Uterus (tissue), 4 donors: Measurements from ENCODE around the gene ELK3. TPM values are rescaled to one million over a fixed set of nuclear protein-coding genes. Genes with fewer than 3 reads are reported as not detected.

Experiments
- DNase-seq, 2 donors: peaks; one replicate each; pipeline ENCODE4 v3.0.0-alpha.2; 2019 to 2020
- H3K27ac ChIP-seq, 2 donors: fragments of 200-600 bp; sonication (generic); 1 replicate in 1 of 2; 2 replicates in 1 of 2; pipeline ENCODE4 v1.5.1; 2016 to 2018
- H3K27me3 ChIP-seq, 2 donors: fragments of 200-600 bp; sonication (generic); one replicate each; pipeline ENCODE4 v1.5.1; 2018 to 2019; ENCODE audit warnings: control low read depth in 1 of 2
- H3K36me3 ChIP-seq, 2 donors: fragments of 200-600 bp; sonication (generic); one replicate each; pipeline ENCODE4 v1.5.1; 2019; ENCODE audit warnings: control low read depth in 1 of 2
- H3K4me1 ChIP-seq, 2 donors: fragments of 200-600 bp; sonication (generic); one replicate each; pipeline ENCODE4 v1.5.1; 2018 to 2019; ENCODE audit warnings: control low read depth in 1 of 2
- H3K4me3 ChIP-seq, 2 donors: fragments of 200-600 bp; sonication (generic); 1 replicate in 1 of 2; 2 replicates in 1 of 2; pipeline ENCODE4 v1.5.1; 2018 to 2019; ENCODE audit warnings: mild to moderate bottlenecking in 1 of 2
- H3K9me3 ChIP-seq, 2 donors: fragments of 200-600 bp; sonication (generic); one replicate each; pipeline ENCODE4 v1.5.1; 2019; ENCODE audit warnings: control low read depth in 1 of 2
- POLR2A ChIP-seq, 2 donors: fragments of 450-650 bp; IDR thresholded peaks; one replicate each; pipeline ENCODE4 v1.6.1; 2016; ENCODE audit warnings: antibody characterized with exemption in 2 of 2, mild to moderate bottlenecking in 1 of 2, moderate library complexity in 1 of 2
- intact Hi-C: fragments of 100-400 bp; cut with DNase I; formaldehyde crosslinking; loops from one replicate; pipeline ENCODE4 v1.15.1; 2023; ENCODE audit warnings: low total_unique reads
- total RNA-seq, 4 donors: library from RNA; depleted of rRNA in 3 of 4; stranded (reverse); fragments of >200 nt in 3 of 4; gene quantifications; one replicate each; pipeline versions ENCODE4 v1.1.0 to v1.2.4, GENCODE V29; 2014 to 2023
- TF ChIP-seq, protein P1 (sequence below), 4 experiments: fragments of 200-600 bp in 2 of 4; fragments of 450-650 bp in 2 of 4; sonication (generic) in 2 of 4; IDR thresholded peaks; one replicate each; pipeline ENCODE4 v1.5.1; 2016 to 2019; ENCODE audit warnings: antibody characterized with exemption in 4 of 4, mild to moderate bottlenecking in 2 of 4, moderate library complexity in 1 of 4
- donor health status: DM: yes; HTN: yes; CAD: no.

ELK3 gene
- total RNA-seq, 4 donors from 2014 or later, result 36.8 to 81.1 (median 44.9) TPM

DNA sequence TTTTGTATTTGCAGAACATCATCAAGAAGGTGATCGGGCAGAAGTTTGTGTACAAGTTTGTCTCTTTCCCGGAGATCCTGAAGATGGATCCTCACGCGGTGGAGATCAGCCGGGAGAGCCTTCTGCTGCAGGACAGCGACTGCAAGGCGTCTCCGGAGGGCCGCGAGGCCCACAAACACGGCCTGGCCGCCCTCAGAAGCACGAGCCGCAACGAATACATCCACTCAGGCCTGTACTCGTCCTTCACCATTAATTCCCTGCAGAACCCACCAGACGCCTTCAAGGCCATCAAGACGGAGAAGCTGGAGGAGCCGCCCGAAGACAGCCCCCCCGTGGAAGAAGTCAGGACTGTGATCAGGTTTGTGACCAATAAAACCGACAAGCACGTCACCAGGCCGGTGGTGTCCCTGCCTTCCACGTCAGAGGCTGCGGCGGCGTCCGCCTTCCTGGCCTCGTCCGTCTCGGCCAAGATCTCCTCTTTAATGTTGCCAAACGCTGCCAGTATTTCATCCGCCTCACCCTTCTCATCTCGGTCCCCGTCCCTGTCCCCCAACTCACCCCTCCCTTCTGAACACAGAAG, 52.8 kb downstream of the ELK3 start:
- H3K36me3 ChIP-seq, result no peaks in the 10 kb centered on the region
- H3K4me1 ChIP-seq, result peaks cover 0 to 12% of the 10 kb centered on the region in 2 donors
- H3K9me3 ChIP-seq, result no peaks in the 10 kb centered on the region
- no peak overlapping the region for H3K27ac ChIP-seq
- H3K4me3 ChIP-seq, result no peak overlapping the region
- intact Hi-C loops, result no loop called here
- TF ChIP-seq POLR2A (IDR thresholded peaks at IDR 0.05), result no peak
- TF ChIP-seq, protein P1, sequence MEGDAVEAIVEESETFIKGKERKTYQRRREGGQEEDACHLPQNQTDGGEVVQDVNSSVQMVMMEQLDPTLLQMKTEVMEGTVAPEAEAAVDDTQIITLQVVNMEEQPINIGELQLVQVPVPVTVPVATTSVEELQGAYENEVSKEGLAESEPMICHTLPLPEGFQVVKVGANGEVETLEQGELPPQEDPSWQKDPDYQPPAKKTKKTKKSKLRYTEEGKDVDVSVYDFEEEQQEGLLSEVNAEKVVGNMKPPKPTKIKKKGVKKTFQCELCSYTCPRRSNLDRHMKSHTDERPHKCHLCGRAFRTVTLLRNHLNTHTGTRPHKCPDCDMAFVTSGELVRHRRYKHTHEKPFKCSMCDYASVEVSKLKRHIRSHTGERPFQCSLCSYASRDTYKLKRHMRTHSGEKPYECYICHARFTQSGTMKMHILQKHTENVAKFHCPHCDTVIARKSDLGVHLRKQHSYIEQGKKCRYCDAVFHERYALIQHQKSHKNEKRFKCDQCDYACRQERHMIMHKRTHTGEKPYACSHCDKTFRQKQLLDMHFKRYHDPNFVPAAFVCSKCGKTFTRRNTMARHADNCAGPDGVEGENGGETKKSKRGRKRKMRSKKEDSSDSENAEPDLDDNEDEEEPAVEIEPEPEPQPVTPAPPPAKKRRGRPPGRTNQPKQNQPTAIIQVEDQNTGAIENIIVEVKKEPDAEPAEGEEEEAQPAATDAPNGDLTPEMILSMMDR (IDR thresholded peaks at IDR 0.05), result no peak
- H3K27me3 ChIP-seq, result no peaks in the 10 kb centered on the region
- DNase-seq, result peak in 1 of 2 donors; percentile 23

DNA sequence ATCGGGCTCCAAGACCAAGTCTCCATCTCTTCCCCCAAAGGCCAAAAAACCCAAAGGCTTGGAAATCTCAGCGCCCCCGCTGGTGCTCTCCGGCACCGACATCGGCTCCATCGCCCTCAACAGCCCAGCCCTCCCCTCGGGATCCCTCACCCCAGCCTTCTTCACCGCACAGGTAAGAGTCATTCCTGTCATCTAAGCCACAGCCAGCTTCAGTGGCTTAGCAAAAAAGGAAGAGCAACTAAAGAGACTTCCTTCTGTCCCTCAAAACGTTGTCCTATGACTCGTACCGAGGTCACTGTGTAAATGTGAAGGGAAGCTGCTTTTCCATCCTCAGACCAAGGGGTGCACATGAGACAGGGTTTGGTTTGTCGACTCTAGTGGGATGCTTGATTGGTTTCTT, 53.4 kb downstream of the ELK3 start:
- intact Hi-C loops, result no loop called here
- H3K36me3 ChIP-seq, result no peaks in the 10 kb centered on the region
- no peak overlapping the region for H3K27ac ChIP-seq
- H3K9me3 ChIP-seq, result no peaks in the 10 kb centered on the region
- peaks cover 0 to 12% of the 10 kb centered on the region in 2 donors for H3K4me1 ChIP-seq
- H3K4me3 ChIP-seq, result no peak overlapping the region
- no peak for DNase-seq
- H3K27me3 ChIP-seq, result no peaks in the 10 kb centered on the region
- no peak for TF ChIP-seq POLR2A (IDR thresholded peaks at IDR 0.05)
- TF ChIP-seq, protein P1 (IDR thresholded peaks at IDR 0.05), result no peak

DNA sequence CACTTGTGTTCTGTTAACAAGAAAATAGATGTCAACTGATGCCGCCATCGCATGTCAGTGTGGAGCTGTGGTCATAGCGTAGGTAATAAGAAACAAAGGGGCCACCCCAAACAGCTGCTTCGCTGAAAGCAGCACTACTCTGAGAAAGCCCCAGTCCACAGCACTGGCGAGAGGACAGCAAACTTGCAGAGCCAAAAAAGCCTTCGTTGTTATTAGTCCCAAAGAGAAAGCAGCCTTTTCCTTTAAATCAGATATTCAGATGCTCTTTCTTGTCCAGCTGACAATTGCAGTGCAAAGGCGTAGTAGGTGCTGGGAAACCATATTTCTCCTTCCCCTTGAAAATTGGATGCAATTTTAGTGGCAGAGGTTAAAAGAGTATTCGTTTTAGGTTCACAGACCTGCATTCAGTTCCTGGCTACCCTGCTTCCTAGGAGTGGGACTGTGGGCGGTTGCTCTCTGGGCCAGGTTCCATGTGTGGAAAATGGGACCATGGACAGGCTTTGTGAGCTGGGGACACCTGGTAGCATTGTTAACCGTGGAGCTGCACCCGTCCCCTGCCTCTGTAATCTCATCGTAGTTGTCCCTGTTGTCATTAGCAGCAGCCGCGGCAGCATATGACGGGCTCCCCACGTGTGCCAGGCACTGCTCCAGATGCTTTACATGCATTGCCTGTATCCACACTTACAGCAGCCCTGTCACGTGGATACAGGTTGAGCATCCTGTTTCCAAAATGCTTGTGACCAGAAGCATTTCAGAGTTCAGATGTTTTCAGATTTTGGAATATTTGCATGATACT, 54.2 kb downstream of the ELK3 start:
- TF ChIP-seq, protein P1 (IDR thresholded peaks at IDR 0.05), result no peak
- TF ChIP-seq POLR2A (IDR thresholded peaks at IDR 0.05), result no peak
- no peak for DNase-seq
- no peaks in the 10 kb centered on the region for H3K9me3 ChIP-seq
- intact Hi-C loops, result no loop called here
- H3K36me3 ChIP-seq, result no peaks in the 10 kb centered on the region
- H3K4me3 ChIP-seq, result no peak overlapping the region
- H3K27ac ChIP-seq, result peak overlapping the region; percentile 75 to 83
- H3K4me1 ChIP-seq, result peaks cover 0 to 12% of the 10 kb centered on the region in 2 donors
- H3K27me3 ChIP-seq, result no peaks in the 10 kb centered on the region

DNA sequence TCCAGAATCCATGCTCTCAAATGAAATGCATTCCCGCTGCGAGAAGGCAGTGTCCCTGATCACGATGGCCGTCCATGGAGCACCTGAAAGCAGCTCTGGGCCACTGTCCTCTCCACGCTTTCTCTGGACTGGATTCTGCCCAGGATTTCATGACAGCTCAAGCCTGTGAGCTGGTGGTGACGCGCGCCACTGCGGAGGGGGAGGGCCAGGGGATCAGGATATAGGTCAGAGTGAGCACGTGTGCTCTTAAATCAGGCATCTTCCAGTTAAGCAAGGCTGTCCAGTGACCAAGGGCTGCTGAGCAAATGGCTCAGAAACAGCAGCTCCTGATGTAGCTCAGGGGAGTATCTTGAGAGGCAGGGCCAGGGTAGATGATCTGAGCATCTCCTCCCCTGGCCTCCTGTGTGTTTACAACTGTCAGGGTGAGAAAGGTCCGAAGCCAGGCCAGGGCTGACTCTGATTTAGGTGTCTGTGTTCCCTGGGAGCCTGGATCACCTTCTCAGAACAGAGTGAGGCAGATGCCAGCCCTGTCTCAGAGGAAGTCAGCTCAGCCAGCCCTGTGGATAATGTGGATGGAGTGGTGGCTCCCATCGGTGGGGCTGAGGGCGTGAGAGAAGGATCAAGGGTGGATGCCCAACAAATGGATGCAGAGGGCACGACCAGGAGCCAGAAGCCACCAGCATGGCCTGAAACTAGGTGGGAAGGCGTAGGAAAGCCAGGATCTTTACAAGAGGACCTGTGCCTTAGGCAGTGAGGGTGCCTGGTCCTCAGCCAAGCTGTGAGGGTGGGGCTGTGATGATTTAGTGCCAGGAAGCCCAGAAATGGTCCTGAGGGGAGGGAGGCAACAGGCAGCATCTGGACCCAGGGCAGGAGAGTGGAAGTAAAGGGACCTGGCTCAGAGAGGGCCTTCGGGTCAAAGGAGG, 55.3 kb downstream of the ELK3 start:
- Histone ChIP-seq H3K4me3 (no peak overlapping the region), H3K36me3 (no peaks in the 10 kb centered on the region), H3K27me3 (no peaks in the 10 kb centered on the region), H3K4me1 (peaks cover 0 to 12% of the 10 kb centered on the region in 2 donors), H3K9me3 (no peaks in the 10 kb centered on the region), H3K27ac (peak overlapping the region; percentile 75 to 83)
- intact Hi-C loops, result no loop called here
- peak; percentile 79 to 86 for DNase-seq
- TF ChIP-seq, protein P1 (IDR thresholded peaks at IDR 0.05), result no peak
- no peak for TF ChIP-seq POLR2A (IDR thresholded peaks at IDR 0.05)
